Hepatocyte (in vitro differentiated cells): ENCODE results near the gene LRMDA. TPM values are rescaled to one million over a fixed set of nuclear protein-coding genes. Genes with fewer than 3 reads are reported as not detected.

Experiments used
- DNase-seq: peaks from one replicate; pipeline ENCODE4 v3.0.0-alpha.2; 2016; ENCODE audit warnings: low spot score
- H2AFZ ChIP-seq: fragments of 200-600 bp; sonication (generic); 2 replicates; pipeline ENCODE4 v1.6.0; 2016; ENCODE audit warnings: antibody characterized with exemption, mild to moderate bottlenecking
- H3K27ac ChIP-seq: fragments of 200-600 bp; sonication (generic); 2 replicates; pipeline ENCODE4 v1.5.1; 2016; ENCODE audit warnings: mild to moderate bottlenecking
- H3K27me3 ChIP-seq: fragments of 200-600 bp; sonication (generic); 2 replicates; pipeline ENCODE4 v1.6.1; 2016
- H3K36me3 ChIP-seq: fragments of 200-600 bp; sonication (generic); replicated peaks from 2 replicates; pipeline ENCODE4 v1.5.1; 2016; ENCODE audit warnings: low read depth; ENCODE audit not compliant: insufficient read depth
- H3K4me1 ChIP-seq: fragments of 200-600 bp; sonication (generic); 2 replicates; pipeline ENCODE4 v1.5.1; 2016; ENCODE audit warnings: mild to moderate bottlenecking, moderate library complexity; ENCODE audit not compliant: insufficient read depth
- H3K4me2 ChIP-seq: fragments of 200-600 bp; sonication (generic); 2 replicates; pipeline ENCODE4 v1.6.0; 2016
- H3K4me3 ChIP-seq: fragments of 200-600 bp; sonication (generic); 2 replicates; pipeline ENCODE4 v1.5.1; 2016; ENCODE audit warnings: mild to moderate bottlenecking
- H3K79me2 ChIP-seq: fragments of 200-600 bp; sonication (generic); 2 replicates; pipeline ENCODE4 v1.6.0; 2017; ENCODE audit warnings: mild to moderate bottlenecking
- H3K9me2 ChIP-seq: fragments of 200-600 bp; sonication (generic); replicated peaks from 2 replicates; pipeline ENCODE4 v1.6.0; 2017; ENCODE audit warnings: mild to moderate bottlenecking; ENCODE audit not compliant: insufficient read depth
- H3K9me3 ChIP-seq: fragments of 200-600 bp; sonication (generic); 2 replicates; pipeline ENCODE4 v1.5.1; 2016; ENCODE audit warnings: low read depth, mild to moderate bottlenecking
- H4K20me1 ChIP-seq: fragments of 200-600 bp; sonication (generic); 2 replicates; pipeline ENCODE4 v1.6.0; 2016; ENCODE audit warnings: mild to moderate bottlenecking; ENCODE audit not compliant: insufficient read depth, poor library complexity, severe bottlenecking
- CTCF ChIP-seq: fragments of 200-600 bp; sonication (generic); IDR thresholded peaks from 2 replicates; pipeline ENCODE4 v1.5.1; 2016; ENCODE audit warnings: antibody characterized with exemption, mild to moderate bottlenecking; ENCODE audit not compliant: poor library complexity
- EZH2 ChIP-seq: fragments of 200-600 bp; sonication (generic); IDR thresholded peaks from 2 replicates; pipeline ENCODE4 v1.6.1; 2016; ENCODE audit warnings: antibody characterized with exemption, mild to moderate bottlenecking, borderline replicate concordance
- EZH2phosphoT487 ChIP-seq: fragments of 200-600 bp; sonication (generic); IDR thresholded peaks from one replicate; pipeline ENCODE4 v1.6.1; 2018; ENCODE audit warnings: antibody characterized with exemption, mild to moderate bottlenecking, low read depth, moderate library complexity; ENCODE audit not compliant: unreplicated experiment, severe bottlenecking
- WGBS: methylation state at CpG from one replicate; pipeline ENCODE4 v1.1.6; 2016; ENCODE audit warnings: low lambda C conversion rate; ENCODE audit errors: missing lambda C conversion rate; 5-methylcytosine and 5-hydroxymethylcytosine counted together
- polyA plus RNA-seq: library from polyadenylated mRNA; unstranded; fragments of >200 nt; fragmentation: Nextera tagmentation; extraction: Ambion mirVana; gene quantifications from 2 replicates; pipeline ENCODE4 v1.2.1, GENCODE V29; 2016
- total RNA-seq: library from RNA; depleted of rRNA; stranded (reverse); fragments of >200 nt; gene quantifications from 2 replicates; pipeline ENCODE4 v1.2.3, GENCODE V29; 2014

The LRMDA gene
- total and polyA plus RNA-seq, 2 experiments from 2014 or later, result 5.6 to 15.7 TPM

- Histone ChIP-seq H3K79me2 (no peaks in the 10 kb centered on the region), H3K4me3 (no peak overlapping the region), H4K20me1 (no peaks in the 10 kb centered on the region), H2AFZ (no peak overlapping the region), H3K4me1 (no peaks in the 10 kb centered on the region), H3K9me3 (peaks cover 5% of the 10 kb centered on the region), H3K4me2 (no peak overlapping the region), H3K27me3 (no peaks in the 10 kb centered on the region), H3K27ac (no peak overlapping the region), H3K36me3 (no peaks in the 10 kb centered on the region), H3K9me2 (no peaks in the 10 kb centered on the region)
- TF ChIP-seq EZH2phosphoT487, result no peak
- TF ChIP-seq CTCF, result no peak
- TF ChIP-seq EZH2, result no peak
- no peak for DNase-seq
- 50% methylated on average over 3 of the region's 3 CpGs for WGBS
Observed at GRCh38 chr10:76509446-76509845, 1078.0 kb downstream of the LRMDA start.

GRCh38 chr10:76514321-76514720, 1082.9 kb downstream of the LRMDA start:
- no peaks in the 10 kb centered on the region for H3K27me3 ChIP-seq
- no peak overlapping the region for H3K4me3 ChIP-seq
- no peaks in the 10 kb centered on the region for H3K9me3 ChIP-seq
- no peaks in the 10 kb centered on the region for H3K4me1 ChIP-seq
- H3K4me2 ChIP-seq, result no peak overlapping the region
- 90% methylated on average over 2 of the region's 2 CpGs for WGBS
- H3K27ac ChIP-seq, result no peak overlapping the region
- TF ChIP-seq EZH2 (no peak), CTCF (no peak), EZH2phosphoT487 (no peak)
- DNase-seq, result no peak
- no peaks in the 10 kb centered on the region for H3K79me2 ChIP-seq
- no peak overlapping the region for H2AFZ ChIP-seq
- H3K9me2 ChIP-seq, result no peaks in the 10 kb centered on the region
- H4K20me1 ChIP-seq, result no peaks in the 10 kb centered on the region
- no peaks in the 10 kb centered on the region for H3K36me3 ChIP-seq

GRCh38 chr10:76514869-76515268, 1083.4 kb downstream of the LRMDA start:
- WGBS, result 90% methylated on average over 1 of the region's 1 CpG
- DNase-seq, result no peak
- H3K36me3 ChIP-seq, result no peaks in the 10 kb centered on the region
- no peaks in the 10 kb centered on the region for H3K9me3 ChIP-seq
- H3K4me2 ChIP-seq, result no peak overlapping the region
- no peaks in the 10 kb centered on the region for H3K79me2 ChIP-seq
- no peaks in the 10 kb centered on the region for H3K9me2 ChIP-seq
- no peak overlapping the region for H3K4me3 ChIP-seq
- no peaks in the 10 kb centered on the region for H3K4me1 ChIP-seq
- H2AFZ ChIP-seq, result no peak overlapping the region
- TF ChIP-seq EZH2 (no peak), EZH2phosphoT487 (no peak), CTCF (no peak)
- no peaks in the 10 kb centered on the region for H4K20me1 ChIP-seq
- no peaks in the 10 kb centered on the region for H3K27me3 ChIP-seq
- no peak overlapping the region for H3K27ac ChIP-seq

GRCh38 chr10:76522547-76522946, 1091.1 kb downstream of the LRMDA start:
- Histone ChIP-seq H3K27me3 (no peaks in the 10 kb centered on the region), H3K4me1 (peaks cover 8% of the 10 kb centered on the region), H3K9me2 (no peaks in the 10 kb centered on the region), H3K4me3 (no peak overlapping the region), H3K79me2 (no peaks in the 10 kb centered on the region), H3K9me3 (no peaks in the 10 kb centered on the region), H3K4me2 (no peak overlapping the region), H2AFZ (no peak overlapping the region), H3K36me3 (no peaks in the 10 kb centered on the region), H4K20me1 (no peaks in the 10 kb centered on the region), H3K27ac (peak overlapping the region; percentile 56)
- 76% methylated on average over 7 of the region's 7 CpGs for WGBS
- TF ChIP-seq EZH2phosphoT487 (no peak), EZH2 (no peak), CTCF (no peak)
- no peak for DNase-seq
